ENCODE data around the gene SMARCE1. TPM values are rescaled to one million over a fixed set of nuclear protein-coding genes. Genes with fewer than 3 reads are reported as not detected.
A peak's percentile ranks its signal among the peaks of the same experiment; 100 is the strongest.
"Not testable (repeated sequence)": the region's sequence is repeated elsewhere in the genome, so short reads cannot be mapped to it uniquely, and the experiment has no call there.

Gene SMARCE1
- total RNA-seq, 4 donors from 2014 or later: 46.7 to 133 (median 71.6) TPM

- Histone ChIP-seq H3K27me3 (no peaks in the 10 kb centered on the region), H3K4me1 (peaks cover 0 to 19% (median 4%) of the 10 kb centered on the region in 4 donors), H3K9me3 (no peaks in the 10 kb centered on the region), H3K36me3 (no peaks in the 10 kb centered on the region), H3K27ac (peak overlapping the region in 1 of 4 donors; percentile 83), H3K4me3 (no peak overlapping the region)
- TF ChIP-seq POLR2A (IDR thresholded peaks at IDR 0.05) (no peak), CTCF (IDR thresholded peaks at IDR 0.05) (no peak)
- no peak for DNase-seq
These were observed 51.2 kb downstream of the SMARCE1 start for GRCh38 chr17:40596261-40596919.

- no peak for DNase-seq
- TF ChIP-seq POLR2A (IDR thresholded peaks at IDR 0.05) (no peak), CTCF (IDR thresholded peaks at IDR 0.05) (no peak)
- no peaks in the 10 kb centered on the region for H3K4me1 ChIP-seq
- H3K36me3 ChIP-seq: no peaks in the 10 kb centered on the region
- H3K9me3 ChIP-seq: no peaks in the 10 kb centered on the region
- no peak overlapping the region for H3K27ac ChIP-seq
- no peaks in the 10 kb centered on the region for H3K27me3 ChIP-seq
- H3K4me3 ChIP-seq: no peak overlapping the region
These were observed 56.9 kb downstream of the SMARCE1 start for GRCh38 chr17:40590742-40591141.

GRCh38 chr17:40588552-40588951 is 59.1 kb downstream of the SMARCE1 start:
- no peak for DNase-seq
- TF ChIP-seq POLR2A (IDR thresholded peaks at IDR 0.05) (no peak), CTCF (IDR thresholded peaks at IDR 0.05) (no peak)

GRCh38 chr17:40586264-40586663 is 61.4 kb downstream of the SMARCE1 start:
- H3K36me3 ChIP-seq, H3K9me3 ChIP-seq, DNase-seq, H3K27me3 ChIP-seq, H3K4me3 ChIP-seq: not testable (repeated sequence)
- H3K27ac ChIP-seq: peak overlapping the region in 2 of 4 donors; percentile 18 to 73
- peaks cover 0 to 16% (median 2%) of the 10 kb centered on the region in 4 donors for H3K4me1 ChIP-seq

More at GRCh38 chr17:40588552-40588951, 59.1 kb downstream of the SMARCE1 start:
- H3K27me3 ChIP-seq: no peaks in the 10 kb centered on the region
- no peaks in the 10 kb centered on the region for H3K9me3 ChIP-seq
- no peaks in the 10 kb centered on the region for H3K36me3 ChIP-seq
- H3K4me3 ChIP-seq: no peak overlapping the region
- no peak overlapping the region for H3K27ac ChIP-seq
- H3K4me1 ChIP-seq: no peaks in the 10 kb centered on the region

GRCh38 chr17:40584950-40585349 is 62.7 kb downstream of the SMARCE1 start:
- not testable (repeated sequence) for H3K27me3 ChIP-seq, H3K4me3 ChIP-seq, H3K9me3 ChIP-seq, H3K36me3 ChIP-seq, DNase-seq
- peaks cover 0 to 21% (median 4%) of the 10 kb centered on the region in 4 donors for H3K4me1 ChIP-seq
- H3K27ac ChIP-seq: peak overlapping the region in 1 of 4 donors; percentile 73

GRCh38 chr17:40582328-40582901 is 65.2 kb downstream of the SMARCE1 start:
- no peaks in the 10 kb centered on the region for H3K9me3 ChIP-seq
- DNase-seq: peak in 2 of 3 donors; percentile 95 to 96
- peaks cover 0 to 21% (median 4%) of the 10 kb centered on the region in 4 donors for H3K4me1 ChIP-seq
- peak overlapping the region; percentile 16 to 80 (median 44) for H3K27ac ChIP-seq
- H3K27me3 ChIP-seq: no peaks in the 10 kb centered on the region
- no peak for TF ChIP-seq POLR2A (IDR thresholded peaks at IDR 0.05)
- no peak for TF ChIP-seq CTCF (IDR thresholded peaks at IDR 0.05)
- H3K4me3 ChIP-seq: no peak overlapping the region
- H3K36me3 ChIP-seq: no peaks in the 10 kb centered on the region

Measured in Peyer's patch (tissue), 4 donors.